GM10248 (cell line): ENCODE data around the gene LCN15.

Experiments
- CTCF ChIA-PET: fragments of 300-600 bp; sonication (Branson Sonifier 250); formaldehyde crosslinking; extraction: SDS; loops from one replicate; lab custom pipeline; 2021; ENCODE audit warnings: antibody characterized with exemption; lab: Yijun Ruan, JAX
- POLR2A ChIA-PET: fragments of 350-650 bp; sonication (Branson Sonifier 250); formaldehyde crosslinking; extraction: SDS; loops from one replicate; lab custom pipeline; 2020; ENCODE audit warnings: antibody characterized with exemption; lab: Yijun Ruan, JAX
- DNase-seq: peaks from one replicate; pipeline ENCODE4 v3.0.0; 2012; ENCODE audit errors: extremely low spot score
- CTCF ChIP-seq: IDR thresholded peaks from 2 replicates; pipeline ENCODE4 v1.5.1; 2012; ENCODE audit warnings: mild to moderate bottlenecking, low read depth; ENCODE audit errors: extremely low read depth, missing control alignments, control extremely low read depth

The LCN15 gene

GRCh38 chr9:136723989-136724388 lies 40.3 kb downstream of the LCN15 start:
- POLR2A ChIA-PET: interaction anchor here (0.6 kb wide), 1 partner anchor 393 kb away, joined by 3 read pairs; no protein-coding TSS in a partner anchor
- TF ChIP-seq CTCF: no peak
- CTCF ChIA-PET: no interaction called here
- no peak for DNase-seq

- ChIA-PET CTCF (interaction anchor here (1.0 to 1.4 kb wide), 2 partner anchors 10 to 20 kb away, joined by 3 to 4 read pairs; no protein-coding TSS in a partner anchor), POLR2A (no interaction called here)
- no peak for DNase-seq
- no peak for TF ChIP-seq CTCF
Observed at GRCh38 chr9:136723362-136723976, 40.8 kb downstream of the LCN15 start.

- no peak for TF ChIP-seq CTCF
- no peak for DNase-seq
- ChIA-PET POLR2A (no interaction called here), CTCF (interaction anchor here (1.0 to 1.4 kb wide), 2 partner anchors 10 to 20 kb away, joined by 3 to 4 read pairs; no protein-coding TSS in a partner anchor)
Observed at GRCh38 chr9:136722969-136723356, 41.4 kb downstream of the LCN15 start.

- DNase-seq: no peak
- CTCF ChIA-PET: interaction anchor here (1.0 to 1.4 kb wide), 2 partner anchors 9 to 19 kb away, joined by 3 to 4 read pairs; no protein-coding TSS in a partner anchor
Observed at GRCh38 chr9:136722093-136722968, 42.0 kb downstream of the LCN15 start.

GRCh38 chr9:136721339-136722092 lies 42.8 kb downstream of the LCN15 start:
- DNase-seq: no peak
- TF ChIP-seq CTCF: no peak
- POLR2A ChIA-PET: no interaction called here
- CTCF ChIA-PET: interaction anchor here (1.2 to 1.4 kb wide), 2 partner anchors 8 to 20 kb away, joined by 3 to 4 read pairs; no protein-coding TSS in a partner anchor

More at GRCh38 chr9:136722093-136722968, 42.0 kb downstream of the LCN15 start:
- TF ChIP-seq CTCF: no peak
- POLR2A ChIA-PET: no interaction called here

- DNase-seq: no peak
- ChIA-PET CTCF (interaction anchor here (1.2 to 1.3 kb wide), 2 partner anchors 21 to 54 kb away, joined by 3 read pairs; no protein-coding TSS in a partner anchor), POLR2A (no interaction called here)
- no peak for TF ChIP-seq CTCF
Observed at GRCh38 chr9:136720898-136721338, 43.4 kb downstream of the LCN15 start.
